RCC 7860 (cell line): ENCODE data around the gene ANXA5.

Experiments
- DNase-seq: peaks from one replicate; pipeline ENCODE4 v3.0.0-alpha.2; 2015; ENCODE audit warnings: low spot score
- FAIRE-seq: peaks from 2 replicates; lab custom pipeline; 2012; peaks lifted over from hg19 to GRCh38; lab: Jason Lieb, UNC

ANXA5 gene

DNA sequence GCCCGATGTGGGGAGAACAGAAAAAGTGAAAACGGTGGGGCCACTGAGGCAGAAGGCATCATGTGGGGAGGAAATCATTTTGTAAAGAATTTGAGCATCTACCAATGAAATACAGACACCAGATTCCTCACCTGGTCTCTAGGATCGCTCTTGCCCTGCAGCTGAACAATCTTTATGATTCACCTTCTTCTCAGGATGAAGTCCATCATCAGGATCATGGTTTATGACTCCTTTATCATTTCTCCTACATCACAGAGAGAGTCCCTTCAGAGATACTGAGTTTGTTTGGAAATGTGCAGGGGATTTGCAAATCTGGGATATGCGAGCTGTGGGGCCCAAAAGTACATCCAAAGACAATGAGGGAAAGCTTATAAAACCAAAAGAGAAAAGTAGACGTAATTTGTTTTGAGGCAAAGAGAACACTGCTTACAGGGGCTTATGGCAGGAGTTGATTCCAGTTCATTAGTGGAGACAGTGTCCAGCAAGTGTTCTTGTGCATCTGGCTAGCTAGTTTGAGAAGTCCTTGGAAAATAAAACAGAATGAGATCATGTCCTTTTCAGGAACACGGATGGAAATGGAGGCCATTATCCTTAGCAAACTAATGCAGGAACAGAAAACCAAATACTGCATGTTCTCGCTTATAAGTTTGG lies 15.3 kb upstream of the ANXA5 start:
- DNase-seq = no peak
- no peak for FAIRE-seq

GRCh38 chr4:121711263-121712000 lies 14.7 kb upstream of the ANXA5 start:
- FAIRE-seq (no peak), DNase-seq (peak; percentile 90)

DNA sequence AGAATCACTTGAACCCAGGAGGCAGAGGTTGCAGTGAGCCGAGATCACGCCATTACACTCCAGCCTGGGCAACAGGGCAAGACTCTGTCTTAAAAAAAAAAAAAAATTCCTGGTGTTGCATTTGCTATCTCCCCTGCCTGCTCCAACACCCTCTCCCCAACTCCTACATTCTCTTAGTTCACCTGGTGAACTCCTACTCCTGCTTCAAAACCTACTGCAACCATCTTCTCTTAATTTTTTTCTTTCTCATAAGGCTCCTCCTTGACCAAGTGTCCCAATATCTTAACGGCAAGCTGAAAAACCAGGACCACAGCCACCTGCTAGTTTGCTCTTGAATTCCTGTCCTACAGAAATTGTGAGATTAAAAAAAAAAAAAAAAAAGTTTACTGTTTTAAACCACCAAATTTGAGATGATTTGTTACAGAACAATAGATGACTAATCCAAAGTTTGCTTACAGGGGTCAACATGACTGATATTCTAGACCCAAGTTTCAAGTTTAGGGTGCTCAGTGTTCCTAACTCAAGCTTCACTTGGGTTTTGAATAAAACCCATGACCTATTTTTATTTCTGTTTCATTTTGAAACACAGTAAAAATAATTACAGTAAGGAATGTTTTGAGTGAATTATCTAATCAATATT lies 13.1 kb upstream of the ANXA5 start:
- FAIRE-seq (no peak), DNase-seq (no peak)

DNA sequence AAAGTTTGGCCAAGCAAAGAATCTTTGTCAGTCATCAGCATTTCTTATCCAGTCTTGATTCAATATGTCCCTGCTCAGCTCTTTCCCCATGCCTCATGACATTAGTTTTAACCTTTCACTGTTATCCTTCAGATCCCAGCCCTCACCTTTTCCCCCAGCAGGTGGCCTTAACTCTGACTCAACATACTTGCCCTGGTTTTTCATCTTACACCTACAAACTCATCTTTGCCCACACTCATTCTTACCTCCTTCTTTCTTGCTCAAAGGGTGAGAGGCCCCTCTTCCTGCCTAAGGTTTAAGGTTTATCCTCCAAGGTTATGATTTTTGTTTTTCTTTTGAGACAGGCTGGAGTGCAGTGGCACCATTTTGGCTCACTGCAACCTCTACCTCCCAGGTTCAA lies 10.6 kb upstream of the ANXA5 start:
- no peak for FAIRE-seq

GRCh38 chr4:121706595-121707021 lies 9.8 kb upstream of the ANXA5 start:
- peak; percentile 75 for DNase-seq
- FAIRE-seq = peak; percentile 87

More for the DNA sequence above, 10.6 kb upstream of the ANXA5 start:
- no peak for DNase-seq

GRCh38 chr4:121705521-121705920 lies 8.7 kb upstream of the ANXA5 start:
- DNase-seq (no peak), FAIRE-seq (no peak)

DNA sequence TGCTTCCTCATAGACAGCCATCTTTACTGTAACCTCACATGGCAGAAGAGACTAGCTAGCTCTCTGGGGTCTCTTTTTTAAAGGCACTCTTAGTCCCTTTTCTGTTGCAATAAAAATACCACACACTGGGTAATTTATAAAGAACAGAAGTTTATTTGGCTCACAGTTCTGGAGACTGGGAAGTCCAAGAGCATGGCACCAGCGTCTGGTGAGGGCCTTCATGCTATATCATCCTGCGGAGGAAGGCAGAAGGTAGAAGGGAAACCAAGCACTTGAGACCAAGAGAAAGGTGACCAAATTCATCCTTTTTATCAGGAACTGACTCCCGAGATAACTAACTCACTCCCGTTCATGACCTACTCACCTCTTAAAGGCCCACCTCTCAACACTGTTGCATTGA lies 5.4 kb upstream of the ANXA5 start:
- FAIRE-seq = no peak
- DNase-seq = no peak

DNA sequence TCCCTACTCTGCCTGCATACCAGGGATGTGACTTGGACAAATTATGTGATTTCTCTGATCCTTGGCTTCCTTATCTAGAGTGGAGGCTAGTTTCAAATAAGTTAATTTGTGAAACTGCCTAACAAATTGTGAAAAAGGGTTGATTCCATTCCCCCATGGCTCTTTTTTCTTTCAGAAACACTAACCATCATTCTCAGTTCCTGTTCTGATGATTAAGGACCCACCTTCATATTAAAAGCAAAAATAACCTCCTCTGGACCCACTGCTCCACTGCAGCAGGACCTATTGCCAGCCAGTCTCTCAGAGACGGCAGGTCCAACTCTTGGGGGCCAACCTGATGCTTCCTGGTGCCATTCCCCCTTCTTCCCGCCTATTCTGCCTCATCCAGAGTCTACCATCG lies 4.5 kb upstream of the ANXA5 start:
- FAIRE-seq (no peak), DNase-seq (no peak)

- DNase-seq (no peak), FAIRE-seq (no peak)
Measured at GRCh38 chr4:121698236-121698671, 1.5 kb upstream of the ANXA5 start.

- DNase-seq (no peak), FAIRE-seq (no peak)
Measured at GRCh38 chr4:121697564-121697963, 784 bp upstream of the ANXA5 start.

GRCh38 chr4:121696170-121696580 lies 605 bp downstream of the ANXA5 start:
- FAIRE-seq (no peak), DNase-seq (peak; percentile 62)

- DNase-seq = no peak
- FAIRE-seq = no peak
Measured at GRCh38 chr4:121693886-121694285, 2.9 kb downstream of the ANXA5 start.

GRCh38 chr4:121693450-121693849 lies 3.3 kb downstream of the ANXA5 start:
- DNase-seq = no peak
- no peak for FAIRE-seq

- DNase-seq (no peak), FAIRE-seq (no peak)
Measured at GRCh38 chr4:121692261-121692660, 4.5 kb downstream of the ANXA5 start.

GRCh38 chr4:121690001-121690400 lies 6.8 kb downstream of the ANXA5 start:
- FAIRE-seq (peak; percentile 87), DNase-seq (peak; percentile 85)

DNA sequence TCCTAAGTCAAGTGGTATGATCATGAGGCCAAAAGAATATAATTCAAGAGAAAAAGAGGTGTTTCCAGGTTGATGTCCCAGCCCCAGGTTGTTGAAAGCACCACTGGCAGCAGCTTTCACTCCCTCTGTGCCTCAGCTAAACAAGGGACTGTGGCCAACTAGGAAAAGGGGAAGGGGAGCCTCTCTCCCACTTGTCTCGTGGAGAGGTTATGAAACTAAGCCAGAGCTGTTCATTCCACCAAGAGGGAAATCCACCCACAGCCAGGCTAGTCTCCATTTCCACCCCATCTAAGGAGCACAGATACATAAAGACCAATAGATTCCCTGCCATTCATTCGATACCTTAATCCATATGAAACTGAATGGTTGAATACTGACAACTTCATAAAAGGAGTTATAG lies 8.1 kb downstream of the ANXA5 start:
- FAIRE-seq (no peak), DNase-seq (no peak)

GRCh38 chr4:121688261-121688660 lies 8.5 kb downstream of the ANXA5 start:
- DNase-seq (no peak), FAIRE-seq (no peak)

DNA sequence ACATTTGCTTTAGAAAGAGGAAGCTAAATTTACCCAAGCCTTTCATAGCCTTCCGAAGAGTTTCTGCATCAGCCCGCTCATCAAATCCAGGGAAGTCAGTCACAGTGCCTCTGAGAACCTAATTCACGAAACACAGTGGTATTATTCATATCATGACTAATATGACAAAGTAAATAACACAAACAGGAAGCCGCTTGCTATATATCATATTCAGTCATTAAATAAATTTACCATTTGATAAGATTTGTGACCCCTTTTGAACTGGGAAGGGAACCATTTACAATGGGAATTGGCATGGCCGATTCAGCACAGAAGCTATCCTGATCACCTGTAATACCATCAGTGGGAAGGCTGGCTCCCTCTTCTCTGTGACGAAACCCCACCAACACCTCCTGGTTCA lies 10.5 kb downstream of the ANXA5 start:
- FAIRE-seq (no peak), DNase-seq (no peak)

GRCh38 chr4:121685257-121685656 lies 11.5 kb downstream of the ANXA5 start:
- FAIRE-seq (no peak), DNase-seq (no peak)

- no peak for FAIRE-seq
- DNase-seq = no peak
Measured at GRCh38 chr4:121684561-121684960, 12.2 kb downstream of the ANXA5 start.

- no peak for DNase-seq
- FAIRE-seq = no peak
Measured at GRCh38 chr4:121684016-121684415, 12.8 kb downstream of the ANXA5 start.

GRCh38 chr4:121680571-121680970 lies 16.2 kb downstream of the ANXA5 start:
- FAIRE-seq (no peak), DNase-seq (no peak)
